HG02623 (cell line): ENCODE data around the gene STIM1.

Source experiments
- ATAC-seq: cut with Tn5 transposase; IDR thresholded peaks from one replicate; pipeline ENCODE4 v1.9.1; 2021; ENCODE audit warnings: moderate library complexity; ENCODE audit not compliant: unreplicated experiment

The STIM1 gene

GRCh38 chr11:4061700-4062099 lies 206.2 kb downstream of the STIM1 start:
- ATAC-seq, result no peak

DNA sequence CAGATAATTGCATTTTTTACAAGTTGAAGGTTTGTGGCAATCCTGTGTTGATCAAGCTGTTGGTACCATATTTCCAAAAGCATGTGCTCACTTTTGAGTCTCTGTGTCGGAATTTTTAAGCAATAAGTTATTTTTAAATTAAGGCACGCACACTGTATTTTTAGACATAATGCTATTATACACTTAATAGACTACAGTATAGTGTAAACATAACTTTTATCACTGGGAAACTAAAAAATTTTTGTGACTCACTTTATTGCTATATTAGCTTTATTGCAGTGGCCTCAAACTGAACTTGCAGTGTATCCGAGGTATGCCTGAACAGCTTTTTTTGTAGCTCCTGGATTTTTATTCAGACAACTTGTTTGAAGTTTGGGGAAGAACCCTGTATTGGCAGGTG lies 207.9 kb downstream of the STIM1 start:
- ATAC-seq, result no peak

DNA sequence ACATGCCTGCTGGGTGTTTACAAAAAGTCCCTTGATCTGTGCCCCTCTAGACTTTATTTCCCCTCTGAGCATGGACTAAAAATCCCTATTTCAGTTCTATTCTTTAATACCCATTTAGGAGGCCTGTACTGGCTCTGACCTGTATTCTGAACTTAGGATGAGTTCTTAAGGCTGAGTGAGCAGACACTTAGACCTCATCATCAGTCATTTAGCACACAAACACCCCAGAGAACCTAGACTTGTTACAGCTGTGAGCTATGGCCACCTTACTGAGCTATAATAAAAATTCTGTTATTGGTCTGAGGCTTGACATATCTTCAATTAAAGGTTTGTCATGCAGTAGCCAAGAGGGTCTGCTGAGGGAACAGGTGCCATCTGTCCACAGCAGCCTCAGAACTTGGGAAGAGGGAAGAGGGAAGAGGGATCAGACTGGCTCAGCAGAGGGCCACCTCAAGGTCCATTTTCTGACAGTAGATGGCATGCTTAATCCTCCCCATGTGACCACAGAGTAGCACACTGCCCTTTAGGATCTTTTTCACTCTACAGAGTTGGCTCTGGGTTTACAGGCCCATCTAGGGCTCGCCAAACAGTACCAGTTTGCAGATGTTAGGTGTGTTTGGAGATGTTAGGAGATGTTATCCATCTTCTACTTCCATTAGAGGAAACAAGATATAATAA lies 209.0 kb downstream of the STIM1 start:
- ATAC-seq, result no peak

DNA sequence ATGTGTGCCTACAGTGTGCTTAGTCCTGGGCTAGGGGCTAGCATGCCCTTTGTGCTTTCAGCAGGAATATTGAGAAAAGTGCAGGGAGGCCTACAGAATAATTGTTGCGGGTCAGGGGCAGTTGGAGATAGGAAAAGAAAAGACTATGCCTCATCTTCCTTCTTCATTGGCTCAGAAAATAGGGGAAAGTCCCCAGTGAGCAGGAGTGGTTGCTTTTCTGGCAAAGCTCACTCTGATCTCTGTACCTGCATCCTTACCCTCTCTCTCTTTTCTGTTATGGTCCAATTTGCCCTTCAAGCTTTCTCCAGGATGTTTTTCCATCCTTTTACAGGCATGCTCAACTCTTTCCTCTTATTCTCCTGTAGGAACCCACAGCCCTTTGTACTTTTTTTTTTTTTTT lies 209.6 kb downstream of the STIM1 start:
- ATAC-seq, result no peak

DNA sequence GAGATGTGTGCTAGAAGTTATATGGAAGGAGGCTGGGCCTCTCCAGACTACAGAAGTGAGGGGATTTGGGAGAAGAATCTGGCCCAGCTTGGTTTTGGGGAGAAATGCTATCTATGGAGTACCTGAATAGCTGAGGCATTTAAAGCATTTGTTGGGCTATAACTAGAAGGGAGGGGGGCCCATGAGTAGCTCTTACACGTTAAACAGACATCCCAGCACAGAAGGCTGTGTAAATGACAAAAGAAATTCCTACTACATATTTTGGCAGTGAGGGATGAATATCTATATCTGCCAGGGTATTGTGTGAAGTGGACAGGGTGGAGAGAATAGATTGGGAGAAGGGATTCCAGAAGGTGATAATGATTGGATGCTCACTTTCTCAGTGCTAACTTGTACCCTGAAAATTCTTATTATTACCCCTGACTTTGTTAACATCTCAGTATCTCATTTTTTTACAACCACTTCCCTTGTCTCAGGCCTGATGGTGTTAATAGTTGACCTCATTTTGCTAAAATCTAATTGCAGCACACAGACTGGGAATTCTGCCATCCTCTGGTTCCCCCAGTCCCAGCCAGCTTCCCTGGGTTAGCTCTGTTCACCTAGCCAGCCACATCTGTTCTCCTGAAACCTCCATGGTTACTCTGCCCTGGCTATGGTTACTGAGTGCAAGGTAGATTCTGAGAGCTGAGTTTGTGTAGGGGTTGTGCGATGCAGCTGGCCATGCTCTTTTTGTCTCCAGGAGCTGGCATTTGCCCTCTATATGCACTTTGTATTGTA lies 210.3 kb downstream of the STIM1 start:
- no peak for ATAC-seq

DNA sequence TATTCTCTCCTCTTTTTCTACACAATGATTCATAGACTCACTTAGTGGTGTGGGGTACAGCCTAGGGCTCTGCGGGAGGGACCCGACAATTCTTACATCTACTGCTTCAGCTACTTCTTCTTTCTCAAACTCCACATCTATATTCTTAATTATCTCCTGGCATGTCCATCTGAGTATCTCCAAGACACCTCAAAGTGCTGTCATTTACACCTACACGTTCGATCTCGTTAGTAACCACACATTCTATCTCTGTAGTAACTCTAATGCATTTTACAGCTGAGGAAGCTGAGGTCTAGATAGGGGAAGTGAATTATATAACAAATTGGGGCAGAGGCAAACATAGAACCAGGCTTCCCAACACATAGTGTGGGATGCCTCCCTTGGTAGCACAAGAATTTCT lies 211.4 kb downstream of the STIM1 start:
- no peak for ATAC-seq

DNA sequence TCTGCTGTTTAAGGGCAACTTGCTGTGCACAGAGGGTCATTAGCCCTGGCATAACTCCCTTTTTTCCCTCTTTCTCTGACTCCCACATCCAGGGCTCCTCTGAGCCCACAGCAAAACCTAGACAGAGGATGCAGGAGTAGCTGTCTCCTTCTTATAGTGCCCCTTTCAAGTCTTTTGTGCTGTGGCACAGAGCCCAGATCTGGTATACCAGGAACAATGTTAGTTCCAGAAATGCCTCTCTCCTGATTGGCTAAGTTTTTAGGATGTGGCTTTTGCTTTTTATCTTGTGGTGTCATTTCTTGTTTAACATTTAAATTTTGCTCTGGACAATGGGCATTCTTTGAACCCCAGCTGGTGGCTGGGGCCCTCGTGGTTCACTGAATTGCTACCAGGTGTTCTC lies 213.5 kb downstream of the STIM1 start:
- no peak for ATAC-seq

GRCh38 chr11:4071325-4071724 lies 215.9 kb downstream of the STIM1 start:
- no peak for ATAC-seq

- ATAC-seq, result no peak
Observed at GRCh38 chr11:4071914-4072313, 216.4 kb downstream of the STIM1 start.

- ATAC-seq, result no peak
Observed at GRCh38 chr11:4072668-4073285, 217.3 kb downstream of the STIM1 start.

GRCh38 chr11:4074266-4074665 lies 218.8 kb downstream of the STIM1 start:
- ATAC-seq, result no peak

- ATAC-seq, result no peak
Observed at GRCh38 chr11:4076774-4077173, 221.3 kb downstream of the STIM1 start.

DNA sequence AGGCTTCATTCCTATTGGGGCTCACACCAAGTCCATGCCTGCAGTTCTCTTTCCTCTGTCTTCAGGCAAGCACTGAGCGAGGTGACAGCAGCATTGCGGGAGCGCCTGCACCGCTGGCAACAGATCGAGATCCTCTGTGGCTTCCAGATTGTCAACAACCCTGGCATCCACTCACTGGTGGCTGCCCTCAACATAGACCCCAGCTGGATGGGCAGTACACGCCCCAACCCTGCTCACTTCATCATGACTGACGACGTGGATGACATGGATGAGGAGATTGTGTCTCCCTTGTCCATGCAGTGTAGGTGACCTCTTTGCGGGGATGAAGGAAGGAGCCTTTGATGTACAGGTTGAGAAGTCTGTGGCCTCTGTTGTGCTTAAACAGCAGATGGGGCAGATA lies 227.7 kb downstream of the STIM1 start:
- no peak for ATAC-seq

GRCh38 chr11:4084406-4085125 lies 229.1 kb downstream of the STIM1 start:
- ATAC-seq, result no peak

- ATAC-seq, result no peak
Observed at GRCh38 chr11:4085575-4085974, 230.1 kb downstream of the STIM1 start.

DNA sequence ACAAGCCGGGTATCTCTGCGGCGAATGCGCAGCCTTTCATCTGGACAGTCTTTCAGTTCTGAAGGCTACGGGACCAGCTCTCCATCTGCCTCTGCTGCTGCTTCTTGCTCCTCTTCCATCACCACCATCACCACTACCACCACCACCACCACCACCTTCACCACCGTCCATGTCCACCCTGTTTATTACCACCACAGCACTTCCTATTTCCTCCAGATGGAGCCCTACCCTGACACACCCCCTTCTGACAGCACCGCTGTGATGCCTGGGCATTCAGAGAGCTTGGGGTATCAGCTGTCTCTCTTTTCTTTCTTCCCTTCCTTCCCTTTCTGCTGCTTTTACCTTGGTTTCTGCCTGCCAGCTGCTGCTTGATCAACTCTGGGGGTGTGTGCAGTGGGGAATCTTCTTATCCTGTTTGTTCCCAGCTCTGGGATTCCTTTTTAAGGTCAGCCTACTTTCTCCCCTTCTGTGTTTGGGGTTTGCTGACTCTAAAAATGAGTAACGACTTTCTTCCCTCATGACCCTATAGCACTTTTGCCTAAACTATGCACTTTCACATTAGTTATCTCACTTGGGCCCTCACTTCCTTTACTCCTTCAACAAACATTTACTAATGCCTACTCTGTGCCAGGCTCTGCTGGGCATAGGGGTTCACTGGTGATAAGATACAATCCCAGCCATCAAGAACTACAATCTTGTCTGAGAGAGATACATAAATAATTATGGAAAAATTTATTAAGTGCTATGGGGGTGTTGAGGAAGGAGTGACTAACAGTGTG lies 231.3 kb downstream of the STIM1 start:
- no peak for ATAC-seq

- ATAC-seq, result no peak
Observed at GRCh38 chr11:4087551-4087950, 232.1 kb downstream of the STIM1 start.

DNA sequence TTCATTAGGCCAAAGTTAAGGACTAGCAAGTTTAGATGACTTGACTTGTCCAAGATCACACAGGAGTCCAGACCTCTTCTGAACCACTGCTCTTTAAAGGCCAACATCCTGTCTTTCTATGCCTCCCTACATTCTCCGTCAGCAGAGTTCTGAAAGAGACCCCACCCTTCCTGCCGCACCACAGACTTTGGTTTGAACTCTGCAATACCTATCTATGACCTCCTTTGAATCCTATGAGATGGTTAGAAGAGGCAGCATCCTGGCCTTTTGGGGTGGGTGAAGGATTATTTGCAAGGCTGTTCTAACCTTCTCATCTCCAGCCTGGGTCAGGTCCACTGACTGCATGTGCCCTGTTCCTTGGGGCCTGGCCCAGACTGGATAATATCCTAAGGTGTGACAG lies 234.8 kb downstream of the STIM1 start:
- no peak for ATAC-seq

GRCh38 chr11:4092026-4092425 lies 236.6 kb downstream of the STIM1 start:
- no peak for ATAC-seq

DNA sequence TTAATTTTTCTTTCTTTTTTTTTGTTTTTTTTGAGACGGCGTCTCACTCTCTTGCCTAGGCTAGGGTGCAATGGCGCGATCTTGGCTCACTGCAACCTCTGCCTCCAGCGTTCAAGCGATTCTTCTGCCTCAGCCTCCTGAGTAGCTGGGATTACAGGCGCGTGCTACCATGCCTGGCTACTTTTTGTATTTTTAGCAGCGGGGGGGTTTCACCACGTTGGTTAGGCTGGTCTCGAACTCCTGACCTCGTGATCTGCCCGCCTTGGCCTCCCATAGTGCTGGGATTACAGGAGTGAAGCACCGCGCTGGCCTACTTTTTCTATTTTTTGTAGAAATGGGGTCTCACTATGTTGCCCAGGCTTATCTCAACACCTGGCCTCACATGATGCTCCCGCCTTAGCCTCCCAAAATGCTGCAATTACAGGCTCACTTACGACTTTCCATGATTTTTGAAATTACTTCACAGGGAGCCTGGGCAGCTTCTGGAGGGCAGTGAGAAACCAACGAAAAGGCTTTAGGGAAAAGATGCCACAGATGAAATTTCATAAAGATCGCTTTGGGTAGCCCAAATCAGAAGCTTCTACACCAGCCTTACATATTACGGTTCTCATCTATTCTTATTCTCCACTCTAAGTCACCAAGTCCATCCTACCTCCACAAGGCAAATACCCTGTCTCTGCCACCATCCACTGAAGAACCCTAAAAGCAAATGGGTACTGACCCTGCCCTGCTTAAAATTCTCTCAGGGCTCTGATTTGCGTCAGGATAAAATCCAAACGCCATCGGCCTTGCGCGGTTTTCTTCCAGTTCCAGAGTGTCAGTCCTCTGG lies 238.3 kb downstream of the STIM1 start:
- no peak for ATAC-seq
